Loucy (cell line): ENCODE data around the gene MAT2A.

Source experiments
- CTCF ChIP-seq: fragments of 200-600 bp; sonication (generic); conservative IDR thresholded peaks from 2 replicates; pipeline ENCODE4 v1.5.1; 2014; ENCODE audit warnings: mild to moderate bottlenecking, antibody characterized with exemption, low read length
- EZH2phosphoT487 ChIP-seq: fragments of 200-600 bp; IDR thresholded peaks from 2 replicates; pipeline ENCODE4 v1.6.1; 2018; ENCODE audit warnings: antibody characterized with exemption, mild to moderate bottlenecking, moderate library complexity, borderline replicate concordance

GRCh38 chr2:85505551-85506238 is 33.3 kb upstream of the MAT2A start:
- TF ChIP-seq CTCF (no peak), EZH2phosphoT487 (no peak)
